ENCODE data around the gene TMEM87A. TPM values are rescaled to one million over a fixed set of nuclear protein-coding genes. Genes with fewer than 3 reads are reported as not detected.
"Not testable (repeated sequence)": the region's sequence is repeated elsewhere in the genome, so short reads cannot be mapped to it uniquely, and the experiment has no call there.

TMEM87A gene, protein sequence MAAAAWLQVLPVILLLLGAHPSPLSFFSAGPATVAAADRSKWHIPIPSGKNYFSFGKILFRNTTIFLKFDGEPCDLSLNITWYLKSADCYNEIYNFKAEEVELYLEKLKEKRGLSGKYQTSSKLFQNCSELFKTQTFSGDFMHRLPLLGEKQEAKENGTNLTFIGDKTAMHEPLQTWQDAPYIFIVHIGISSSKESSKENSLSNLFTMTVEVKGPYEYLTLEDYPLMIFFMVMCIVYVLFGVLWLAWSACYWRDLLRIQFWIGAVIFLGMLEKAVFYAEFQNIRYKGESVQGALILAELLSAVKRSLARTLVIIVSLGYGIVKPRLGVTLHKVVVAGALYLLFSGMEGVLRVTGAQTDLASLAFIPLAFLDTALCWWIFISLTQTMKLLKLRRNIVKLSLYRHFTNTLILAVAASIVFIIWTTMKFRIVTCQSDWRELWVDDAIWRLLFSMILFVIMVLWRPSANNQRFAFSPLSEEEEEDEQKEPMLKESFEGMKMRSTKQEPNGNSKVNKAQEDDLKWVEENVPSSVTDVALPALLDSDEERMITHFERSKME
- 100 to 1,000 TPM; 106 to 187 (median 125) TPM for total RNA-seq

DNA sequence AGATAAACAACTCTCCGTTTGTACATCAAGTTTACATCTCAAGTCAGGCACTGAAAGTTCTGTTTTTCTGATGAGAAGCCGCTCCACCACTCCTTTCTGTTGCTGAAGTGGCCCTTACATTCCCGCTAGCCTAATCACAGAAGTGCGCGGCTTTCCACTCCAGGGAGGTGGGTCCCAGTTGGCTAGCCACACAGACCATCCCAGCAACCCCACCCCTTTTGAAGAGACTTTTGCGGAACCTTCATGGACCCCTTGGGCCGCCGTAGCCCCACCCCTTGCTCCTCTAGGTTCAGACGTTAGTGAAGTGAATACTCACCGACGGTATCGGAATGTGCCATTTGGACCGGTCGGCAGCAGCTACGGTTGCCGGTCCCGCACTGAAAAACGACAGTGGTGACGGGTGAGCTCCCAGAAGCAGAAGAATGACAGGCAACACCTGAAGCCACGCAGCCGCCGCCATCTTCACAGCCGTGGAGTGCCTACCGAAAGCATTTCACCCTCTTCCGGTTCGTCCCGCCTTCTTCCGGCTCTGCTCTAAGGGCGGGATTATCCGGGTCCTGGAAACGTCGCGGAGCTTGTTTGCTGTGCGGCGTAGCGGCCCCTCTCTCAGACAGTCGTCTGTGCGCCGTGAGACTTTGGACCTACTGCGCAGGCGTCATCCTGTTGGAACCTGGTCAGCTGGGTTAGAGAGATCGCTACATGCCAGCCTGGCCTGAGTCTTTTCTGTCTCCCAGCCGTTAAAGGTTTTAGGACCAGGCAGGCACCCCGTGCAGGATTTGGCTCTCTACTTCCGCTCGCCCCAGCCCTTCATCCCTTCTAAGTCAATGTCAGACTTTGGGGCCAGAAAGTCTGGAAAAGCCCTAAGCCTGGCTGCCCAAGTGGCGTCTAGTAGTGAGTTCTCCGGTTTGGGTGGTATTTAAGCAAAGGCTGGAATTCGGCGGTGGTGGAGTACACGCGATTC is at the start of gene TMEM87A, which contains the start of gene GANC:
Gene TMEM87A, minus strand, starts transcription at position 495 of the 961 bp plus-strand sequence. Its CDS starts 35 bp downstream, at position 460.
Gene GANC, plus strand, starts transcription at position 263 of the 961 bp plus-strand sequence. CDS start 1,281 bp downstream, outside the sequence.
- Histone ChIP-seq H3K36me3 (no peaks in the 10 kb centered on the region), H3K27ac (peak within 1 kb of the TSS; percentile 96 to 99 (median 98)), H3K4me3 (replicated peaks in 1 of 3) (peak within 1 kb of the TSS; percentile 18 to 65 (median 60)), H3K4me1 (peaks cover 21 to 36% of the 10 kb centered on the region in 2 donors), H3K27me3 (no peaks in the 10 kb centered on the region), H3K9me3 (no peaks in the 10 kb centered on the region)
- WGBS, 2 donors, result 0% methylated on average over 26 to 48 of the region's 52 CpGs
- peak; percentile 99 for DNase-seq
- intact Hi-C loops (cut with DNase I), result no loop called here
- TF ChIP-seq, protein P1, sequence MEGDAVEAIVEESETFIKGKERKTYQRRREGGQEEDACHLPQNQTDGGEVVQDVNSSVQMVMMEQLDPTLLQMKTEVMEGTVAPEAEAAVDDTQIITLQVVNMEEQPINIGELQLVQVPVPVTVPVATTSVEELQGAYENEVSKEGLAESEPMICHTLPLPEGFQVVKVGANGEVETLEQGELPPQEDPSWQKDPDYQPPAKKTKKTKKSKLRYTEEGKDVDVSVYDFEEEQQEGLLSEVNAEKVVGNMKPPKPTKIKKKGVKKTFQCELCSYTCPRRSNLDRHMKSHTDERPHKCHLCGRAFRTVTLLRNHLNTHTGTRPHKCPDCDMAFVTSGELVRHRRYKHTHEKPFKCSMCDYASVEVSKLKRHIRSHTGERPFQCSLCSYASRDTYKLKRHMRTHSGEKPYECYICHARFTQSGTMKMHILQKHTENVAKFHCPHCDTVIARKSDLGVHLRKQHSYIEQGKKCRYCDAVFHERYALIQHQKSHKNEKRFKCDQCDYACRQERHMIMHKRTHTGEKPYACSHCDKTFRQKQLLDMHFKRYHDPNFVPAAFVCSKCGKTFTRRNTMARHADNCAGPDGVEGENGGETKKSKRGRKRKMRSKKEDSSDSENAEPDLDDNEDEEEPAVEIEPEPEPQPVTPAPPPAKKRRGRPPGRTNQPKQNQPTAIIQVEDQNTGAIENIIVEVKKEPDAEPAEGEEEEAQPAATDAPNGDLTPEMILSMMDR (IDR thresholded peaks at IDR 0.05), result no peak
- peak in 1 of 2 donors; percentile 95 for TF ChIP-seq POLR2A (IDR thresholded peaks at IDR 0.05)

DNA sequence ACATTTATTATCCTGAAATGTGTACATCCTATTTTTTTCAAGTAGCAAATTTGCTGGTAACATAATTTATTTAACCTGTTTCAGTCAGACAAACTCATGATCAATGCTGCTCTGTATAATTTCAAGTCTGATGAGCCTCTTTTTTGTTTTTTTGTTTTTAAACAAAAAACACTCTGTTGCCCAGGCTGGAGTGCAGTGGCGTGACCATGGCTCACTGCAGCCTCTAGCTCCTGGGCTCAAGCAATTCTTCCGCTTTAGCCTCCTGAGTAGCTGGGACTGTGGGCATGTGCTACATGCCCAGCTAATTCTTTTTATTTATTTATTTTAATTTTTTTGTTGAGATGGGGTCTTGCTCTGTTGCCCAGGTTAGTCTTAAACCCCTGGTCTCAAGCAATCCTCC is 46.0 kb upstream of the TMEM87A start:
- no peak for TF ChIP-seq POLR2A (IDR thresholded peaks at IDR 0.05)
- TF ChIP-seq, protein P1 (IDR thresholded peaks at IDR 0.05), result no peak
- intact Hi-C loops (cut with DNase I), result no loop called here
- Histone ChIP-seq H3K27ac (no peak overlapping the region), H3K4me1 (no peaks in the 10 kb centered on the region), H3K9me3 (no peaks in the 10 kb centered on the region), H3K36me3 (peaks cover 0 to 4% of the 10 kb centered on the region in 2 donors), H3K27me3 (no peaks in the 10 kb centered on the region), H3K4me3 (replicated peaks in 1 of 3) (no peak overlapping the region)
- WGBS, 2 donors, result 96 to 98% methylated on average over 2 of the region's 2 CpGs
- DNase-seq, result peak; percentile 3 to 7

DNA sequence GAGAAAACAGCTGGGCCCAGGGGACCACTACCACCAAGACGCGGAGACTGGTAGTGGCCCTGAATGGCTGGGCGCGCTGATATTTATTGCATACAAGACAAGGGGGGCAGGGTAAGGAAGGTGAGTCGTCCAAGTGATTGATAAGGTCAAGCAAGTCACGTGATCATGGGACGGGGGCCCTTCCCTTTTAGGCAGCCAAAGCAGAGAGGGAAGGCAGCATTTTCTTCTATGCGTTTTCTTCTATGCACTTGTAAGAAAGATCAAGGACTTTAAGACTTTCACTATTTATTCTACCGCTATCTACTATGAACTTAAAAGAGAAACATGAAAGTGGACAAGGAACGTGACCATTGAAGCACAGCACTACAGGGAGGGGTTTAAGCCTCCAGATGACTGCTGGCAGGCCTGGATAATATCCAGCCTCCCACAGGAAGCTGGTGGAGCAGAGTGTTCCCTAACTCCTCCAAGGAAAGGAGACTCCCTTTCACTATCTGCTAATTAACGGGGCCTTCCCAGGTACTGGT is 43.1 kb upstream of the TMEM87A start:
- H3K27me3 ChIP-seq; H3K36me3 ChIP-seq; H3K9me3 ChIP-seq; H3K4me3 ChIP-seq (replicated peaks in 1 of 3); DNase-seq; intact Hi-C loops (cut with DNase I); H3K4me1 ChIP-seq; H3K27ac ChIP-seq: not testable (repeated sequence)
- 61 to 65% methylated on average over 11 of the region's 11 CpGs for WGBS, 2 donors

DNA sequence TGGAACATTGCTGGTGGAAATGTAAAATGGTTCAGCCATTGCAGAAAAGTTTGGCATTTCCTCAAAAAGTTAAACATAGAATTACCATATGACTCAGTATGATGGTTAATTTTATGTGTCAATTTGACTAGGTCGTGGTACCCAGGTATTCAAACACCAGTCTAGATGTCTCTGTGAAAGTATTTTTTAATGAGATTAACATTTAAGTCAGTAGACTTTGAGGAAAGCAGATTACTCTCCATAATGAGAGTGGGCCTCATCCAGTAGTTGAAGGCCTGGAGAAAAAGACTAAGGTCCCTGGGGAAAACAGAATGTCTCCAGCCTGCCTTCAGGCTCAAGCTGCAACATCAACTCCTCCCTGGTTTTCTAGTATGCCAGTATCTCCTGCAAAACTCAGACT is 42.3 kb upstream of the TMEM87A start:
- 86 to 95% methylated on average over 1 of the region's 1 CpG for WGBS, 2 donors
- no peak overlapping the region for H3K4me3 ChIP-seq (replicated peaks in 1 of 3)
- no peak for DNase-seq
- intact Hi-C loops (cut with DNase I), result no loop called here
- H3K4me1 ChIP-seq, result no peaks in the 10 kb centered on the region
- no peaks in the 10 kb centered on the region for H3K27me3 ChIP-seq
- TF ChIP-seq POLR2A (IDR thresholded peaks at IDR 0.05), result no peak
- TF ChIP-seq, protein P1 (IDR thresholded peaks at IDR 0.05), result no peak
- H3K36me3 ChIP-seq, result peaks cover 0 to 8% of the 10 kb centered on the region in 2 donors
- no peak overlapping the region for H3K27ac ChIP-seq
- no peaks in the 10 kb centered on the region for H3K9me3 ChIP-seq

DNA sequence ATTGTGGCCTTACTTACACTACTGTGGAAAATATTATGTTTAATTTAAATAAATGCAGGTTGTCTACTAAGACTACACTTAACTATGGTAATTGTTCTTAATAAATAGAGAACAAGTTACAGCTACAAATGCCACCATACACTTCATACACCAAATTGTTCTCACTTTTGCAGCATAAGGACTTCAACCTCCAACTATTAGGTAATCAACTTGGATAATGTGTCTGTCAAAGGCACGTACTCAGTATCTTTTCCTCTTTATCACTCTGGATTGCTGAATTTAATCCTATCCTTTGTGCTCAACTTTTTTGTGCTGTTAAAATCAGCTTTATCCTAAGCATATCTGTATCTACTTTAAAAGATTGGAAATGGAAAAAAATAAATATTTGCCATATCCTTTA is 41.6 kb upstream of the TMEM87A start:
- Histone ChIP-seq H3K27ac (no peak overlapping the region), H3K4me1 (no peaks in the 10 kb centered on the region), H3K27me3 (no peaks in the 10 kb centered on the region), H3K36me3 (peaks cover 0 to 12% of the 10 kb centered on the region in 2 donors), H3K9me3 (no peaks in the 10 kb centered on the region), H3K4me3 (replicated peaks in 1 of 3) (no peak overlapping the region)
- TF ChIP-seq, protein P1 (IDR thresholded peaks at IDR 0.05), result no peak
- TF ChIP-seq POLR2A (IDR thresholded peaks at IDR 0.05), result no peak
- 92% methylated on average over 1 of the region's 1 CpG for WGBS, 2 donors
- intact Hi-C loops (cut with DNase I), result no loop called here
- DNase-seq, result no peak

Measured in thyroid gland (tissue), 4 donors.